ENCODE measurements around the gene TMEM164. TPM values are rescaled to one million over a fixed set of nuclear protein-coding genes. Genes with fewer than 3 reads are reported as not detected.

TMEM164 gene
- total RNA-seq, 2 donors from 2014 or later = 30.3 to 36.6 TPM

- no peak overlapping the region for H3K4me3 ChIP-seq
- DNase-seq (ENCODE audit: low spot score) = no peak
- H3K27ac ChIP-seq = no peak overlapping the region
- no peak for TF ChIP-seq CTCF (IDR thresholded peaks at IDR 0.05)
- H3K36me3 ChIP-seq = no peaks in the 10 kb centered on the region
- peaks cover 0 to 10% of the 10 kb centered on the region in 2 donors for H3K9me3 ChIP-seq
- H3K27me3 ChIP-seq = no peaks in the 10 kb centered on the region
- H3K4me1 ChIP-seq = no peaks in the 10 kb centered on the region
These were observed 186.0 kb downstream of the TMEM164 start for GRCh38 chrX:110188701-110189558.

GRCh38 chrX:110192516-110192915 lies 189.6 kb downstream of the TMEM164 start:
- TF ChIP-seq CTCF (IDR thresholded peaks at IDR 0.05) = no peak
- H3K36me3 ChIP-seq = no peaks in the 10 kb centered on the region

GRCh38 chrX:110194977-110195376 lies 192.1 kb downstream of the TMEM164 start:
- Histone ChIP-seq H3K36me3 (no peaks in the 10 kb centered on the region), H3K9me3 (no peaks in the 10 kb centered on the region), H3K27me3 (no peaks in the 10 kb centered on the region), H3K4me1 (no peaks in the 10 kb centered on the region), H3K27ac (no peak overlapping the region), H3K4me3 (no peak overlapping the region)
- TF ChIP-seq CTCF (IDR thresholded peaks at IDR 0.05) = no peak
- DNase-seq (ENCODE audit: low spot score) = no peak

More at GRCh38 chrX:110192516-110192915, 189.6 kb downstream of the TMEM164 start:
- Histone ChIP-seq H3K4me3 (no peak overlapping the region), H3K27ac (no peak overlapping the region), H3K4me1 (no peaks in the 10 kb centered on the region), H3K27me3 (no peaks in the 10 kb centered on the region), H3K9me3 (no peaks in the 10 kb centered on the region)
- no peak for DNase-seq (ENCODE audit: low spot score)

- TF ChIP-seq CTCF (IDR thresholded peaks at IDR 0.05) = no peak
- no peaks in the 10 kb centered on the region for H3K27me3 ChIP-seq
- DNase-seq (ENCODE audit: low spot score) = no peak
- H3K9me3 ChIP-seq = no peaks in the 10 kb centered on the region
- H3K4me3 ChIP-seq = no peak overlapping the region
- H3K4me1 ChIP-seq = no peaks in the 10 kb centered on the region
- no peak overlapping the region for H3K27ac ChIP-seq
- no peaks in the 10 kb centered on the region for H3K36me3 ChIP-seq
These were observed 198.9 kb downstream of the TMEM164 start for GRCh38 chrX:110201799-110202198.

DNA sequence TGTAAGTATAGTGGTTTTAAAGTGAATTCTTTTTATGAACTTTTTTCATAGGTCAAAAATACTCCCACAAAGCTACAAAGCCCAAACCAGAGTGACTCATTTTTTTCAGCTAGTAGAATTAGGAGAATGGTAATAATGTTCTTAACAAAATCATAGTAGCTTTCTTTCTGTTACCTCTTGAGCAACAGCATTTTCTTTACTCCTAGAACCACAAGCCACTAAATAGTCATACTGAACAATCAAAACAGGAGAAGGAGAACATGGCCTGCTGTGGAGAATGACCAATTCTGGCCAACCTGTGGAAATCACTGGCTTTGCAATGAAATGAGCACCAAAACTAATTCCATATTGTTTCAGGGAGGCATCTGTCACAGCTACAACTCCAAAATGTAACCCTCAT lies 202.1 kb downstream of the TMEM164 start:
- Histone ChIP-seq H3K9me3 (no peaks in the 10 kb centered on the region), H3K4me3 (no peak overlapping the region), H3K27ac (no peak overlapping the region), H3K27me3 (no peaks in the 10 kb centered on the region), H3K4me1 (no peaks in the 10 kb centered on the region), H3K36me3 (no peaks in the 10 kb centered on the region)
- TF ChIP-seq CTCF (IDR thresholded peaks at IDR 0.05) = no peak
- no peak for DNase-seq (ENCODE audit: low spot score)

All from right atrium auricular region (tissue), 2 donors.